Measurements from ENCODE around the gene CCSER1.
"Not testable (repeated sequence)": the region's sequence is repeated elsewhere in the genome, so short reads cannot be mapped to it uniquely, and the experiment has no call there.

CCSER1 gene

DNA sequence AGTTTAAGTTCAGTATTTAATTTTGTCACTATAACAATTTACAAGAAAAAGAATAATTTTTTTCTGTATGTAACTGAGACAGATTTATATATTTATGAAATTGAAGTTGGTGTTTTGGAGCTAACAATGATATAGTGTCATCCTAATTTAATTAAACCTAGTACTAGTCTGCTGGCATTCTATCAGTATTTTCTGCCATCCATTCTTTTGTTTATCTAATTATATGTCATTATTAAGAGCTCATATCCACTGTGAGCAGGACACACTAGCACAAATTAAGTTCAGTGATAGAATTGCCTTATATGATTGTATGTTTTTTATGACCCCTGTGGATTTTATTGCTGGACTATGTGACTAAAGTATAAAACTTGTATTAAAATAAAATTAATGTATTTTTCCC, 996.5 kb downstream of the CCSER1 start:
- no peak overlapping the region for H3K9ac ChIP-seq
- no peaks in the 10 kb centered on the region for H4K20me1 ChIP-seq
- no peak overlapping the region for H3K4me2 ChIP-seq

DNA sequence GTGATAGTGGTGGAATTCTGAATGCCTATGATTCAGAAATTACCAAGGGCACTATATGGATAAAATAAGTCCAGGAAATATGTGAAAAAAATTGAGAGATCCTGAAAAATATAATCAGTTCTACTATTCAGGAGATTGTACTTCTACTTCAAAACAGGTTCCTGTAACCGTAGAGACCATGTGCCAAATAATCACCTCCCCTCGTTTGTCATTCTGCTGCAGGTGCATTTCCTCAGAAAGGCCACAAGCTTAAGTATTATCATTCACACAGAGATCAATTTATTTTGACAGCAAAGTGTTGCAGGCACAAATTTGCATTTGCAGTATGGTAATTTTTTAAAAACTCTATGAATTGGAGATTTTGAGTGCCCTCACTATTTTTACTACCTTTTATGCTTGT, 1000.0 kb downstream of the CCSER1 start:
- no peak overlapping the region for H3K4me3 ChIP-seq
- no peaks in the 10 kb centered on the region for H3K9me3 ChIP-seq (replicated peaks in 1 of 11)
- H3K27ac ChIP-seq, result no peak overlapping the region
- TF ChIP-seq Cebpa-rat (IDR thresholded peaks at IDR 0.05), result no peak
- H3K36me3 ChIP-seq, result no peaks in the 10 kb centered on the region
- H3K9ac ChIP-seq, result no peak overlapping the region
- no peaks in the 10 kb centered on the region for H3K4me1 ChIP-seq
- no peak overlapping the region for H3K4me2 ChIP-seq
- no peaks in the 10 kb centered on the region for H4K20me1 ChIP-seq
- no peaks in the 10 kb centered on the region for H3K27me3 ChIP-seq

More for the DNA sequence above, 996.5 kb downstream of the CCSER1 start:
- no peaks in the 10 kb centered on the region for H3K4me1 ChIP-seq
- no peaks in the 10 kb centered on the region for H3K9me3 ChIP-seq (replicated peaks in 1 of 11)
- no peak overlapping the region for H3K27ac ChIP-seq
- no peak for TF ChIP-seq Cebpa-rat (IDR thresholded peaks at IDR 0.05)
- no peaks in the 10 kb centered on the region for H3K27me3 ChIP-seq
- H3K4me3 ChIP-seq, result no peak overlapping the region
- H3K36me3 ChIP-seq, result no peaks in the 10 kb centered on the region

DNA sequence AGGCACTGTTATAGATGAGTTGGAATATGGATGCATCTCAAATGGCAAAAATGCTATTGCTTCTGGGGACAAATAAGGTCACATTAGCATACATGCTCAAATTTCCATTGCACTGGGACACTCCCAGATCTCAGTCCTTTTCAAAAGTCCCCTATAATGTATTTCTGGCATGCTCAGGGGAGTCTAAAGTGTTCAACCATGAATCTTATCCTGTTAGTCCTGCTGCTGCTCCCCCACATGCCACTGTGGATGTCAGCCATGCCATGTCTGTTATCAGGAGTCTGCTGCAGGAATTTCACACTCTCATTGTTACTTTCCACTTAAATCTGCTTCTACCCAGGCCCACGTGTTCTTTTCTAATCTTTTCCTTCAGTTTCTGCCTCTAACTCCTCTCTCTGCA, 1000.6 kb downstream of the CCSER1 start:
- no peaks in the 10 kb centered on the region for H4K20me1 ChIP-seq
- no peaks in the 10 kb centered on the region for H3K9me3 ChIP-seq (replicated peaks in 1 of 11)
- no peak for TF ChIP-seq Cebpa-rat (IDR thresholded peaks at IDR 0.05)
- H3K4me1 ChIP-seq, result no peaks in the 10 kb centered on the region
- H3K27me3 ChIP-seq, result no peaks in the 10 kb centered on the region
- H3K27ac ChIP-seq, result no peak overlapping the region
- H3K4me3 ChIP-seq, result no peak overlapping the region
- H3K4me2 ChIP-seq, result no peak overlapping the region
- H3K36me3 ChIP-seq, result no peaks in the 10 kb centered on the region
- H3K9ac ChIP-seq, result no peak overlapping the region

DNA sequence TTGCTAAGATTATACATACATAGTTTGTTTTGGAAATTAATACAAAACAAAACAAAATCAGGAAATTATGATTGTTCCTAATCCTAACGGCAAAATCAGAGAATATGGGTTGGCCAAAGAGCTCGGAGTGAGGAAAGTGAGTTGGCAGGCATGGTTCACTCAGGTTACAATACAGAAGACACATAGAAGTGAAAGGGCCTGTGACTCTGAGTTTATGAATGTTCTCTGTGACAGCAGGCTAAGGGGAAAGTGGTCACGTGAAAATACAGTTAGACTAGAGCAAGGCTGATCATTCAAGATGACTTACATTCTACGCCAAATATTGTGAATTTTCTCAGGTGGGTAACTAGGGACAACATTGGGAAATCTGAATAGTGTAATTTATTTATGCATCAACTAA, 1001.3 kb downstream of the CCSER1 start:
- no peak overlapping the region for H3K27ac ChIP-seq
- no peaks in the 10 kb centered on the region for H3K9me3 ChIP-seq (replicated peaks in 1 of 11)
- no peak overlapping the region for H3K4me3 ChIP-seq
- no peak overlapping the region for H3K9ac ChIP-seq
- TF ChIP-seq Cebpa-rat (IDR thresholded peaks at IDR 0.05), result no peak
- no peaks in the 10 kb centered on the region for H4K20me1 ChIP-seq
- H3K4me2 ChIP-seq, result no peak overlapping the region
- no peaks in the 10 kb centered on the region for H3K27me3 ChIP-seq
- H3K4me1 ChIP-seq, result no peaks in the 10 kb centered on the region
- no peaks in the 10 kb centered on the region for H3K36me3 ChIP-seq

DNA sequence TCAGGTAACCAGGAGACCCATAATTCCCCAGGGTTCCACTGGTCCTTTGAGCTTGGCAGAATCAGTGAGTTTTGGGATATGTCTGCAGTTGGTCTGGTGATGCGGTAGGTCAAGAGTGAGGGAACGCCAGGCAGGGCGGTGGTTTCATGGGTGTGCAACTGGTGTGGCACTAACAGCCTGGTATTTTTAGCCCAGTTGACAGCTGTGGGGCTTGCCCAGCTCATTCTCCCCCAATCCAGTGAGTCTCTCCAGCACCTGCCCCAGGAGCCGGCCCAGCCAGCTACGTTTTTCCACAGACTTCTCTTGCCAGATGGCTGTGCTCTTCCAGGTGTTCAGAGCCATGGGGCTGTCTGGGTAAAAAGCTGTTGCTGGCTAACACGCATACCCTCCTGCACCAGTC, 1019.9 kb downstream of the CCSER1 start:
- no peaks in the 10 kb centered on the region for H4K20me1 ChIP-seq
- H3K9ac ChIP-seq, result no peak overlapping the region
- peaks cover 0 to 7% (median 0%) of the 10 kb centered on the region in 10 experiments; a peak in 1 of 20 replicates for H3K4me1 ChIP-seq
- H3K4me2 ChIP-seq, result no peak overlapping the region; a peak in 1 of 22 replicates
- peaks cover 4 to 8% (median 7%) of the 10 kb centered on the region in 11 experiments; a peak in 13 of 22 replicates for H3K9me3 ChIP-seq (replicated peaks in 1 of 11)
- H3K4me3 ChIP-seq, result no peak overlapping the region
- H3K27ac ChIP-seq, result no peak overlapping the region
- H3K36me3 ChIP-seq, result no peaks in the 10 kb centered on the region
- H3K27me3 ChIP-seq, result no peaks in the 10 kb centered on the region
- no peak for TF ChIP-seq Cebpa-rat (IDR thresholded peaks at IDR 0.05)

DNA sequence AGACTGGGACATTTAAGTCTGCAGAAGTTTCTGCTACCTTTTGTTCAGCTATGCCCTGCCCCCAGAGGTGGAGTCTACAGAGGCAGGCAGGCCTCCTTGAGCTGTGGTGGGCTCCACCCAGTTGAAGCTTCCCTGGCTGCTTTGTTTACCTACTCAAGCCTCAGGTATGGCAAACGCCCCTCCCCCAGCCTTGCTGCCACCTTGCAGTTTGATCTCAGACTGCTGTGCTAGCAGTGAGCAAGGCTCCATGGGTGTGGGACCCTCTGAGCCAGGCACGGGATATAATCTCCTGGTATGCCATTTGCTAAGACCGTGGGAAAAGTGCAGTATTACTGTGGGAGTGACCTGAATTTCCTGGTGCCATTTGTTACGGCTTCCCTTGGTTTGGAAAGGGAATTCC, 1026.8 kb downstream of the CCSER1 start:
- H3K27ac ChIP-seq; H3K27me3 ChIP-seq; H3K36me3 ChIP-seq; H3K4me1 ChIP-seq; H3K9me3 ChIP-seq (replicated peaks in 1 of 11); H4K20me1 ChIP-seq; H3K4me3 ChIP-seq; H3K9ac ChIP-seq; H3K4me2 ChIP-seq: not testable (repeated sequence)

DNA sequence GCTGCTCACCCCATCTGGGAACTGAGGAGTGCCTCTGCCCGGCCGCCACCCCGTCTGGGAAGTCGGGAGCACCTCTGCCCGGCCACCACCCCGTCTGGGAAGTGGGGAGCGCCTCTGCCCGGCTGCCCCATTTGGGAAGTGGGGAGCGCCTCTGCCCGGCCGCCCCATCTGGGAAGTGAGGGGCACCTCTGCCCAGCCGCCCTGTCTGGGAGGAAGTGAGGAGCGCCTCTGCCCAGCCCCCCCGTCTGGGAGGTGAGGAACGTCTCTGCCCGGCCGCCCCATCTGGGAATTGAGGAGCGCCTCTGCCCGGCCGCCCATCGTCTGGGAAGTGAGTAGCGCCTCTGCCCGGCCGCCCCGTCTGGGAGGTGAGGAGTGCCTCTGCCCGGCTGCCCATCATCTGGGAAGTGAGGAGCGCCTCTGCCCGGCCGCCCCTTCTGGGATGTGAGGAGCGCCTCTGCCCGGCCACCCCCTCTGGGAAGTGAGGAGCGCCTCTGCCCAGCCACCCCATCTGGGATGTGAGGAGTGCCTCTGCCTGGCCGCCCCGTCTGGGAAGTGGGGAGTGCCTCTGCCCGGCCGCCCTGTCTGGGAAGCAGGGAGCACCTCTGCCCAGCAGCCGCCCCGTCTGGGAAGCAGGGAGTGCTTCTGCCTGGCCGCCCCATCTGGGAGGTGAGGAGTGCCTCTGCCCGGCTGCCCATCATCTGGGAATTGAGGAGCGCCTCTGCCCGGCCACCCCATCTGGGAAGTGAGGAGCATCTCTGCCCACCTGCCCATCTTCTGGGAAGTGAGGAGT, 1040.9 kb downstream of the CCSER1 start:
- Histone ChIP-seq H3K9me3 (replicated peaks in 1 of 11) (peaks cover 0 to 19% (median 9%) of the 10 kb centered on the region in 11 experiments; a peak in 18 of 22 replicates), H3K4me1 (peaks cover 0 to 12% (median 0%) of the 10 kb centered on the region in 10 experiments; a peak in 2 of 20 replicates)
- not testable (repeated sequence) for H3K4me2 ChIP-seq, H3K27ac ChIP-seq, H3K27me3 ChIP-seq, H3K9ac ChIP-seq, H4K20me1 ChIP-seq, H3K36me3 ChIP-seq, H3K4me3 ChIP-seq

DNA sequence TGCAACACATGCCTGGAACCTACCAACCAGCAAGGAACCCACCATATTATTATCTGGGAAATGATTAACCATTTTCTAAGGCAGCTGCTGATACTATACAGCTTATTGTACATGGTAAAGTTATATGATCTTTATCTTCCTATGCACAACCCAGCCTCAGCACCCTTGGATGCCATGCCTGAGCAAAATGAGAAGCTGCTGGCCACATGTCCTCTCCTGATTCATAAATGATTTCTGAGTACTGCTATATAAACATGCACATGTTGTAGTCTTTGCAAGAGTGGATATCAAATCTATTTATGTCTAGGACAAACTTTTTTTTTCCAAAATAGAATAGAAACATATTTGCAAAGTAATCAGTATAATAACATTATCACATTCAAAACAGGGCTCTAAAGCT, 1043.6 kb downstream of the CCSER1 start:
- Histone ChIP-seq H4K20me1 (no peaks in the 10 kb centered on the region), H3K27ac (no peak overlapping the region), H3K36me3 (no peaks in the 10 kb centered on the region), H3K4me1 (peaks cover 0 to 12% (median 0%) of the 10 kb centered on the region in 10 experiments; a peak in 2 of 20 replicates), H3K4me3 (no peak overlapping the region), H3K9me3 (replicated peaks in 1 of 11) (peaks cover 0 to 13% (median 9%) of the 10 kb centered on the region in 11 experiments; a peak in 18 of 22 replicates), H3K27me3 (no peaks in the 10 kb centered on the region), H3K9ac (no peak overlapping the region), H3K4me2 (no peak overlapping the region)
- TF ChIP-seq Cebpa-rat (IDR thresholded peaks at IDR 0.05), result no peak

DNA sequence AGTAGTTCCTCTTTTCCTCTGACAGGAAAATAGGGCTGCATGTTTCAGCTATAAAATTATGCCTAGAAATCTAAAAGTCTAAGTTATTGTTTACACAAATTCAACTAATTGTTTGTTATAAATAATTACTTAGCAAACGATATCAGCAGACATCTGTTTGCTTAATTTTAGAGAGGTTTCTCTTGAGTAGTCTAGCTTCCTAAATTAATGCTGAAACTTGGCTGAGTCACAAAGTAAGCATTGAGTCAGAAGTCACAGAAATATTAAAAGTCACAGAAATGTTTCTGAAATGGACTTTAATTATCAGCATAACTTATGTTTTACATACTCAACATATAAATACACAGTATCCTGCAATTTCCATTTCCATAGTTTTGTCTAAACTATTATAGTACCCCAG, 1044.0 kb downstream of the CCSER1 start:
- no peak for TF ChIP-seq Cebpa-rat (IDR thresholded peaks at IDR 0.05)
- no peak overlapping the region for H3K27ac ChIP-seq
- H3K4me3 ChIP-seq, result no peak overlapping the region
- no peak overlapping the region for H3K9ac ChIP-seq
- H3K9me3 ChIP-seq (replicated peaks in 1 of 11), result peaks cover 0 to 13% (median 9%) of the 10 kb centered on the region in 11 experiments; a peak in 18 of 22 replicates
- H3K36me3 ChIP-seq, result no peaks in the 10 kb centered on the region
- H4K20me1 ChIP-seq, result no peaks in the 10 kb centered on the region
- no peak overlapping the region for H3K4me2 ChIP-seq
- peaks cover 0 to 12% (median 0%) of the 10 kb centered on the region in 10 experiments; a peak in 2 of 20 replicates for H3K4me1 ChIP-seq
- no peaks in the 10 kb centered on the region for H3K27me3 ChIP-seq

DNA sequence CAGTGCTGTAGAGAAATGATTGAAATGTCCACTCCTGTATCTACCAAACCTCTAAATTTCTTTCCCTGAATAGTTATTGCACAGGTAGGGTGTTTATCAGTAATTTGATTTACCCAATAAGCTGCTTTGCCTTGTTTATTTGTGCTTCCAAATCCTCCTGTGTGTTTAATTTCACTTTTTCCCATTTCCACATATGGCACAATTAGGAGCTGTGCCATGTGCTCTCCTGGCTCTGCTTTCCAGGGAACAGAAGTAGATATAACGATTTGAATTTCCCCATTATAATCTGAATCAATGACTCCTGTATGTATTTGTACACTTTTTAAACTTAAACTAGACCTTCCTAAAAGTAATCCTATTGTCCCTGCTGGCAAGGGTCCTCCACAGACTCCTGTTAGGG, 1057.9 kb downstream of the CCSER1 start:
- H3K4me1 ChIP-seq, H3K36me3 ChIP-seq, H3K27me3 ChIP-seq, H3K4me3 ChIP-seq, H4K20me1 ChIP-seq, H3K4me2 ChIP-seq, H3K9ac ChIP-seq, H3K27ac ChIP-seq: not testable (repeated sequence)
- peaks cover 8 to 22% (median 16%) of the 10 kb centered on the region in 11 experiments; a peak in 19 of 22 replicates for H3K9me3 ChIP-seq (replicated peaks in 1 of 11)

Measured in BLaER1 treated with 17β-estradiol and CSF1 and Interleukin-3, amounts not matched to agents 10 nM and 100 nM (cell line).